GM21786 (cell line): ENCODE measurements around the gene SLC28A2.
"Not testable (repeated sequence)": the region's sequence is repeated elsewhere in the genome, so short reads cannot be mapped to it uniquely, and the experiment has no call there.

Source experiments
- ATAC-seq: cut with Tn5 transposase; IDR thresholded peaks from one replicate; pipeline ENCODE4 v1.9.1; 2021; ENCODE audit not compliant: unreplicated experiment

SLC28A2 gene, protein sequence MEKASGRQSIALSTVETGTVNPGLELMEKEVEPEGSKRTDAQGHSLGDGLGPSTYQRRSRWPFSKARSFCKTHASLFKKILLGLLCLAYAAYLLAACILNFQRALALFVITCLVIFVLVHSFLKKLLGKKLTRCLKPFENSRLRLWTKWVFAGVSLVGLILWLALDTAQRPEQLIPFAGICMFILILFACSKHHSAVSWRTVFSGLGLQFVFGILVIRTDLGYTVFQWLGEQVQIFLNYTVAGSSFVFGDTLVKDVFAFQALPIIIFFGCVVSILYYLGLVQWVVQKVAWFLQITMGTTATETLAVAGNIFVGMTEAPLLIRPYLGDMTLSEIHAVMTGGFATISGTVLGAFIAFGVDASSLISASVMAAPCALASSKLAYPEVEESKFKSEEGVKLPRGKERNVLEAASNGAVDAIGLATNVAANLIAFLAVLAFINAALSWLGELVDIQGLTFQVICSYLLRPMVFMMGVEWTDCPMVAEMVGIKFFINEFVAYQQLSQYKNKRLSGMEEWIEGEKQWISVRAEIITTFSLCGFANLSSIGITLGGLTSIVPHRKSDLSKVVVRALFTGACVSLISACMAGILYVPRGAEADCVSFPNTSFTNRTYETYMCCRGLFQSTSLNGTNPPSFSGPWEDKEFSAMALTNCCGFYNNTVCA

DNA sequence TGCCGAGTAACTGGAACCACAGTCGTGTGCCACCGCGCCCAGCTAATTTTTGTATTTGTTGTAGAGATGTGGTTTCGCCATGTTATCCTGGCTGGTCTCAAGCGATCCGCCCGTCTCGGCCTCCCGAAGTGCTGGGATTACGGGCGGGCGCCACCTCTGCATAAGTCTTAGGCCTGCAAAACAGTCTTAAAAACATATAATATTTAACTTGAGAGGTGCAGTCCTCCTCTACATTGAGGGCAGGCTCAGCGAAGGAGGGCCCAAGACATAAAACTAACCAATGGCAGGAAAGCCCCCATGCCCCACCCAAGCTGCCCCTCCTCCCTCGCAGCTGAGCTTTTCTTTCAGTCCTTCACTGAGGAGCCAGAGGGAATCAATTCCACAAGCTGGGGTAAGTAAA, at the start of gene SLC28A2:
TSS of gene SLC28A2 (plus strand) at position 347 of the 400 bp plus-strand sequence. CDS start 982 bp downstream, outside the sequence.
- ATAC-seq = no peak

DNA sequence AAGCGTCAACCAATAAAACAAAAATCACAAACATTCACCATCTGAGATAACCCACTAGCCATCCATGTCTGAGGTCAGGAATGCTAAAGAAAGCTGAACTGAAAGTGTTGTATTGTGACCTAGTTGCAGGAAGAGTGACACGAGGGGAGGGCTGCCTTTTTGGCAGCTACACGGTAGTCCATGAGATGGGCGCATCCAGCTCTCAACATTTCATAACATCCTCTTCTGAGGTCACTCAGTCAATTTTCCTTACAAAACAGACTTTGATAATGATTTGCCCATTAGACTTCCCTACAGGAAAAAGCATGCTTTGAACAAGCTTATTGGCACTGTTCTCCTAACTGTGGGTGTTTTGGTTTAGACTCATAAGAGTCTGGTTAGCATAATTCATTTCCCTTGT, 48.9 kb upstream of the SLC28A2 start:
- ATAC-seq = no peak

DNA sequence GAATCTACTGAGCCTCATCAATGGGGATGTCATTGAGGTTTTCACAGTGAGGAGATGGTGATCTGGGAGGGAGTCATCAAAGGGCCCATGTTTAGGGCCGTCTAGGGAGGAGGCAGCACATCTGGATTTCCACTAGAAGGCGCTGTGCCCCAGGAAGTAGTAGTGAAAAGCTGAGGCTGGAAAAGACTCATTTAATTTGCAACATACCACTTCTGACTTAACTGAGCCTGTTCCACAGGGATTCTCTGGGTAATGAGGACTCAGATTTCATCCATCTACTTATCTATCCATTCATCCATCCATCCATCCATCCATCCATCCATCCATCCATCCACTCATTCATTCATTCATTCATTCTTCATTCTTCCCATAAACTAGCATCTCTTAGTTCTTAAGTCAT, 46.8 kb upstream of the SLC28A2 start:
- no peak for ATAC-seq

DNA sequence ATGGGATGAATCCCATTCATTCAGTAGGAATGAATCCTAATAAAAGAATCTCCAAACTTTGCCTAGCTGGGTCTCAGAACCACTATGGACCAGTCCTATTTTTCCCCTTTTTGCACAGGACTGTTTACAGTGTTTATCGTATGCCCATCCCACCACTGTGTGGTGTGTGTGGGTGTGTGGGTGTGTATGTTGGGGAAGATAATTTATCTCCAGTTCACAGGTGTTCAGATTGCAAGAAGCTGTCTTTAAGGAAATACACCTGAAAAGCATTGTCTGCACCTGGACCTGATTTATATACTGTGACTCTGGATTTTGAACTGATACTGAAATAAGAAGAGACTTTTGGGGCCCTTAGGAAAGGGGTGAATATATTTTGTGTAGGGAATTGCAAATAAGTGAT, 39.5 kb upstream of the SLC28A2 start:
- no peak for ATAC-seq

DNA sequence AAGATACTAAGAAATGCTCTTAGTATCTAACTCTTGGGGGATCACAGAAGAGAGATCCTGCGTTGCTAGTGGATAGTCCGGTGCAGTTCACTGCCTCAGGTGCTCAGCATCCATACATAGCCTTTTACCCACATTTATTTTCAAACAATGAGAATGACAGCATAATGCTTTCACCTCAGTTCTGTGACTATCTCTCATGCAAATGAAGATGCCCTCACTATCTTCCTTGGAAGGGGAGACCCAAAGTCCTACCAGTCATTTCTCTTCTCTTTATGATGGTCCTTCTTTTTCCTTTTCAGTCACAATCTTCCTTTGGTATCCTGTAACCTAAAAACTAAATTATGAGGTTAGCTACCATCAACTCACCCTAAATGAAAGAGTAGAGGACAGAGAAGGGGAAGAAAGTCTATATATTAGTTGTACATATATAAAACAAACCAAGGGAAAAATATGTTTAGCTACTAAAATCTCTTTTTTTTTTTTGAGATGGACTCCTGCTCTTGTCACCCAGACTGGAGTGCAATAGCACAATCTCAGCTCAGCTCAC, 30.9 kb upstream of the SLC28A2 start:
- ATAC-seq = no peak

DNA sequence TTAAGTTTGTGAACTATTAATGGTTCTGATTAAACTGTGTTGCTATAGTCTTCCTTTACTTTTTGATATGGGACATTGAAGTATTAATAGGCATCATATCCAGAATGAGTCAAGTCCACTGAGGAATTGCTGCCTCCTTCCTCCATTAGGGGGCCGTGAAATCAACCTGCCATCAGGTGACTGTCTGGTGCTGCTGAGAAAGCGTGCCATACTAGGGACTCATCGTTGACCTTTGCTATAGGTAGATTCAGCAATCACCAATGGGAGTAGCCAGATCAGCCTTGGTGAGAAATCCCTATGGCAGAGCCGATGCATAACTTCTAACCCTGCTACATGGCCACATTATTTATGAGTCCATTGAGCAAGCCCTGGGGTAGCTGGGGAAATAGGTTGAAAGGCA, 30.1 kb upstream of the SLC28A2 start:
- ATAC-seq = no peak

DNA sequence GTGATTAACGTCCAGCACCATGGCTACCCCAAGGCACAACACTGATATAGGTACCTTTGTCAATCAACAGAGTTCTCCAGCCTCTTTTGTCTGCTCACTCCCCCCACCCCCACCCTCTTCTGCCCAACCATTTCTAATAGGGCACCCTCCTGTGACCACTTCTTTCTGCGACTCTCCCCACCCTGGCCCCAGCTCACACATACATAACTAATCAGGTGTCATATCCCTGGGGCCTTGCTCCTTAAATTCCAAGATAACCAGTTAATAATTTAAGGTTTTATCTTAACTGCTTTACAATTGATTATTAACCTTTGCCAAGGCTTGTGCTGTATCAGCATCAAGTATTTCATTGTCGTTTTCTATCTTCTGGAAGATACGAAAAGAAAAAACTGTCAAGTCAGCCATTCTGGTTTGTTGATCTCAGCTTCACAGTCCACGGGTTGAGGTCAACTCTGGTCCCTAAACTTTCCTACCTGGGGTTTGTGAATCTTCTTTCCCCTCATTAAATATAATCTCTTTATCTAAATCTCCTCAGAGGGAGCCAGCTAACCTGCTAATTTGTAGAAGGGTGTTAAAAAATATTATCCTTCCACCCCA, 27.3 kb upstream of the SLC28A2 start:
- no peak for ATAC-seq

DNA sequence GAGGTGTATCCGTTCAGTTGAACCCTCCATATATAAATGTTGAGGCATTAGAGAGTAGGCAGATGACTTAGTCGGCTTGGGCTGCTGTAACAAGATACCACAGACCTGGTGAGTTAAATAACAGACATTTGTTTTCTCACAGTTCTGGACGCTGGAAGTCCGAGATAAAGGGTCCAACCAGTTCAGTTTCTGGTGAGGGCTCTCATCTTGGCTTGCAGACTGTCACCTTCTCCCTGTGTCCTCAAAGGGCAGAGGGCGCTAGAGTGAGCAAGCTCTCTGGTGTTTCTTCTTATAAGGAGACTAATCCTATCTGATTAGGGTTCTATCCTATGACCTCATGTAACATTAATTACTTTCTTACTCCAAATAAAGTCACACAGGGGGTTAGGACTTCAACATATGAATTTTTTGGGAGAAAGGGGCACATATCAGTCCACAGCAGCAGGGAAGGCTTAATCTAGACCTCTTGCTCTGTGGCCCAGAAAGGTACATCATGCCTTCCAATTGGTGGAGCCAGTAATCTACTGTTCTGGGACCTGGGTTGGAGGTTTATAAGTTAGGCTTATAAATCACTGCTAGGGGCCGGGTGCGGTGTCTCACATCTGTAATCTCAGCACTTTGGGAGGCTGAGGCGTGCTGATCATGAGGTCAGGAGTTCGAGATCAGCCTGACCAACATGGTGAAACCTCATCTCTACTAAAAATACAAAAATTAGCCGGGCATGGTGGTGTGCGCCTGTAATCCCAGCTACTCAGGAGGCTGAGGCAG, 26.3 kb upstream of the SLC28A2 start:
- ATAC-seq = no peak

DNA sequence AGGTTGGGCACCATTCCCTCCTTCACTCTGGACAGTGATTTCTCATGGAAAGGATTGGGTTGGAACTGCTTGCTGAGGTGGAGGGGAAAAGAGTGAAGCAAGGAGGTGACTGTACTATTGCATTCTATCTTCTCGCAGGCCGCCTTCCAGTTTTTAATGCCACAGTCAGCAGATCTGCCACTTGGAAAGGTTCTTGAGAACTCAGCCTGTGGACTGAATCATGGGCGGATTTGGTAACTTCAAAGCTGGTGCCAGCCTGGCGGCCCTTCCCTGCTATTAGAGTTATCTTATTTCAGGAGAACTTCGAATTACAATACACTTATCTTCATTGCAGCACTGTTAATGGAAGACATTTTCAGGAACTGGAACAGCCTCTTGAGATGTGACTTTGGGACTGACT, 23.1 kb upstream of the SLC28A2 start:
- no peak for ATAC-seq

DNA sequence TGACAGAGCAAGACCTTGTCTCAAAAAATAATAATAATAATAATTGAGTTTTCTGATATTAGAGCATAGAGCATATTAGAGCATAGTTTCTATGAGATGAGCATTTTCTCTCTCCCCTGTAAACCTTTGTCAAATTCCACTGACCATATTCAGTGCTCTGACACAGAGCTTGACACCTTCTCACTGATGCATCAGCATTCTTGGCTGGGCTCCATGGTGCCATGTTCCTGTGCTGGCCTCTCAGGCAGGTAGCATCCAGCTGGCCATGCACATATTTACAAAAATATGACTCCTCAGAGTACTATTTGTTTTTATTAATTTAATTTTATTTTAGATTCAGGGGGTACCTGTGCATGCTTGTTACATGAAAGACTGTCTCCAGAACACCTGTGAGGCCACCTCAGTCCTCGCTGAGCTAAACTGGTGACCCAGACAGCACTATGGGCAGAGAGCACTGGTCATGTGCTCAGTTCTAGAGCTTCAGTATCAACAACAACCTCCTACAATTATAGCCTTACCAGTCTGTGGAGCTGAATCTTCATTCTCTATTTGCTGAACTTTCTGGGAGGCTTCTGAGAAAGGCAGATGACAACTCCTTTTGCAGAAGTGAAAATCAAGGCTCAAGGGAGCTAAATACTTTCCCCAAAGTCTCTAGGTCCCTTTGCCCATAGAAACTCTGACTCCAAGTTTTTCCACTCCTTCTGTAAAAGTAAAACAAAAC, 21.6 kb upstream of the SLC28A2 start:
- ATAC-seq = no peak

DNA sequence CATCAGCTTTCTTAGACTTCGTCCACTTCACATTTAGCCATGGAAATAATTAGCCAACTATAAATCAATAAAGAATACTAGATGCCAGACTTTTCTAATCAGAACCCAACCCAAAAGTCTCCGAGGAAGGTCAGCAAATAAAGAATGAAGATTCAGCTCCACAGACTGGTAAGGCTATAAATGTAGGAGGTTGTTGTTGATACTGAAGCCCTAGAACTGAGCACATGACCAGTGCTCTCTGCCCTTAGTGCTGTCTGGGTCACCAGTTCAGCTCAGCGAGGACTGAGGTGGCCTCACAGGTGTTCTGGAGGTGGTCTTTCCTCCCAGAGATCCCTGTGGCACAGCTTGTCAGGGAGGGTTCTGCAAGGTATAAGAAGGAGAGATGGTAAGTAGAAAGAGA, 20.9 kb upstream of the SLC28A2 start:
- no peak for ATAC-seq

DNA sequence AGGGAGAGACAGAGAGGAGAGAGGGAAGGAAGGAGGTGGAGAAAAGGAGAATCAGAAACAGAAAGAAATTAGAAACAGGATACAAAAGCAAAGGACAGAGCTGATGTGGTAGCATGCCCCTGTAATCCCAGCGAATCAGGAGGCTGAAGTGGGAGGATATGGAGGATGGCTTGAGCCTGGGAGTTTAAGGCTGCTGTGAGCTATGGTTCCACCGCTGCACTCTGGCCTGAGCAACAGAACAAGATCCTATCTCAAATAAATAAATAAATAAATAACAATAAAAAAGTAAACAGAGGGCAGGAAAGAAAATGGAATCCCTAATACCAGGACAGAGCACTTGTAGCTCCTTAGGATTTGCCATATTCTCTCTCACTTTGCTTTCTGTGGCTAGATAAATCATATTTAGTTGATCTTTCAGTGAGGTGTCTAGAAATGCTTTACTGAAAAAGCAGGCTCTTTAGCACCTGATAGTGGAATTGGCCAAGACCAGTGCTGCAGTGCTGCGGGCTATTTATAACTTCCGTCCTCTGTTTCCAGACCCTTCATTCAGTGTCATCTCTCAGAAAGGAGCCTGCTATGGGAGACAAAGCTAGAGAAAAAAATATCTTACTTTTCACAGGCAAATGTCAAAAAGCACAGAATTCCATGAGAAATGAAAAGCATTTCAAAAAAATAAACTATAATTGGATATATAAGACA, 20.0 kb upstream of the SLC28A2 start:
- ATAC-seq = no peak

DNA sequence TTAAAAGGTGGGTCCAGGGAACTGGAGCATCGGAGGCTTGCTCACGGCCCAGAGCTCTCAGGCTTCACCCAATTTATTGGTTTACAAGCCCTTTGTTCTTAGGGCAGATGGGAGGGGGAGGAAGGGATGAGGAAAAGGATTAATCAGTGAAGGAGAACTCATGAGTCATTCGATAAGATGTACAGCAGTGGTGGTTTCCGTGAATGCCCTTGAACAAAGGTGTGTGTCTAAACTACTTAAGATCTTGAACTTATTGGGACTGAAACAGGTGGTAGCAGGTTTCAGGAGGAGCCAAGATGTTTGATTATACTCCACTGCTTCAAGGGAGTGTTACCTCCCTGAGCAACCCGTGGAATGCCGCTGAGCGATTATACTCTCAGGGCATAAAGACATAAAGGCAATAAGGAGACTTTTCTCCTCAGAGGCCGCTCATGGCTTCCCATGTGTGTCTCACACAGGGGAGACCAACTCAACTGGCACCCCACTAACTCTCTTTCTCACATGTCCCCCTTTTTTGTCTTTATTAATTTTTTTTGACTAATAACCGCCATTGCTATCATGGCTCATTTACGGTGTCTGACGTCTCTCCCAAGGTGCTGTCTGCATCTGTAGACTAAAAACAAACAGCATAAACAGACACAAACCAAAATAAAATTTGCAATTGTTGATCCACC, 17.3 kb upstream of the SLC28A2 start:
- ATAC-seq = no peak

DNA sequence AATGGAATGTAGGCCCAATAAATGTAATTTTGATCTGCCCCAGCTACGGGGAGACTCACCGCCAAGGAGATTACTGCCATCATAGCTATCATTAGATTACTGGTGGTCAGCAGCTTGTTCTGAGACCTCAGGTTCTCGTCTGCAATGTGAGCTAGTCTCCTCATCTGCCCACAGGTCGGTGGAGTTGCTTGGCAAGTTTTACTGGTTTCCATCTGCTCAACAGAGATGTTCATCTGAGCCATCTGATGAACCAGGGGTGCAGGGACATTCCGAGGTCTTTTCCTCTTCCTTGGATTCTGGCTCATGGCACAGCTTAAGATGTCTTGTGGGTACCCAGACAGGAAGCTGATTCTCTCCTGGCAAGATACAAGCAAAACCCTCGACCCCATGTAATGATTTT, 15.2 kb upstream of the SLC28A2 start:
- ATAC-seq = not testable (repeated sequence)

DNA sequence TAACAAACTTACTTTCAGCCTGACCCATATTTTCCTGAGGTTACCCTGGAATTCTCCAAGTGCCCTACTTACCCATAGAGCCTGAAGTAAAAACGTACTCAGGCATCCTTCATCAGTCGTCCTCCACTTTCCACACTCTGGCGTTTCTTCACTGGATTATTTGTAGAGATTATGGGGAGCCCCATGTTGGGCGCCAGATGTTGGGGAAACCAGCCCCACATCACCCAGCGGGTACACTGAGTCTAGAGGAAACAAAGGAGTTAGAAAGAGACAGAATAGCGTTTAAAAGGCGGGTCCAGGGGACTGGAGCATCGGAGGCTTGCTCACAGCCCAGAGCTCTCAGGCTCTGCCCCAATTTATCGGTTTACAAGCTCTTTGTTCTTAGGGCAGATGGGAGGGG, 9.7 kb upstream of the SLC28A2 start:
- no peak for ATAC-seq

DNA sequence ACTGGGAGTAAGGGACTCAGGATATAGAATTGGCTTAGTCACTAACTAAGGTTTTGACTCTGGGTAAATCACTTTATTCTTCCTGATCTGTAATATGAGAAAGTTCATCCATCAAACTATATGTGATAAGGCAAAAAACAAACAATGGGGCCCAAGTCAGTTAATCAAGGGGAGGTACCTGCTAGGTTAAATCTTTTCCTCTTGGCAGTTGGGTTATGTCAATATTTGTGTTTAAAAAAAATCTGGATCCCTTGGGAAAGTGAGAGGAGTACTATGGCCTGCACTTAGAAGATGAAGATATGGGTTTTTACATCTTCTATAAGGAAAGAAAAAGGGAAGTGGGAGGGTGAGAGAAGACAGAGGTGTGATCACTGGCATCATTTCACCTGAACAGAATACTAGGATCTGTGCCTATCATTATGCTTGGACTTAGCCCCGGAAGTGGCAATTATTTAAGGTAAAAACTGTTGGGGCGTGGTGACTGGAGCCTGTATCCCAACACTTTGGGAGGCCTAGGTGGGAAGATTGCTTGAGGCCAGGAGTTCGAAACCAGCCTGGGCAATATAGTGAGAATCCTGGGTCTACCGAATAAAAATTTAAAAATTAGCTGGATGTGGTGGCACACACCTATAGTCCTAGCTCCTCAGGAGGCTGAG, 2.8 kb upstream of the SLC28A2 start:
- no peak for ATAC-seq

DNA sequence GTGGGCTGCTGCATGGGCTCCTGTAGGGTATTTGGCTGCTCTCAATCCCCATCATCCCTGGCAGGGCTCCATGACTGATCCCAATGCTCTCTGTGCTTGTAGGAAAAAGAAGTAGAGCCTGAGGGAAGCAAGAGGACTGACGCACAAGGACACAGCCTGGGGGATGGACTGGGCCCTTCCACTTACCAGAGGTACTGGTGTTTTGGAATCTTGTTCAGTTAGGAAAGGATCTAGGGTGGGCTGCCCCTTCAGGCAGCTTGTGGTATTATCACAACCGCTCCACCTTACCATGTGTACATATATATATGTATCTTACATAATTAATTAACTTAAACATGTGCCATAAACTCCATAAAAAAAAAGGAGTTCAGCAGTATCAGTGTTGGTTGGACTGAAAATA, 1.3 kb downstream of the SLC28A2 start:
- ATAC-seq = no peak

DNA sequence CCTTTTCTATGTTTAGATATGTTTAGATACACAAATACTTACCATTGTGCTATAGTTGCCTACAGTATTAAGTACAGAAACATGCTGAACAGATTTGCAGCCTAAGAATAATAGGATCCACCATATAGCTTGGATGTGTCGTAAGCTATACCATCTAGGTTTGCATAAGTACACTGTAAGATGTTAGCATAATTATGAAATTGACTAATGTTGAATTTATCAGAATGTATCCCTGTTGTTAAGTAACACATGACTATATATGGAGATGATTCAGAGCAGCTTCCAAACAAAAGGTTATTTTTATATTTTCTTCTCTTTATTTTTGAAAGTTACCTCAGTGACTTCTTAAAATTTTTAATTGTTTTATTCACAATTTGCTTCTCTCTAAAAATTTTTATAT, 2.4 kb downstream of the SLC28A2 start:
- no peak for ATAC-seq

DNA sequence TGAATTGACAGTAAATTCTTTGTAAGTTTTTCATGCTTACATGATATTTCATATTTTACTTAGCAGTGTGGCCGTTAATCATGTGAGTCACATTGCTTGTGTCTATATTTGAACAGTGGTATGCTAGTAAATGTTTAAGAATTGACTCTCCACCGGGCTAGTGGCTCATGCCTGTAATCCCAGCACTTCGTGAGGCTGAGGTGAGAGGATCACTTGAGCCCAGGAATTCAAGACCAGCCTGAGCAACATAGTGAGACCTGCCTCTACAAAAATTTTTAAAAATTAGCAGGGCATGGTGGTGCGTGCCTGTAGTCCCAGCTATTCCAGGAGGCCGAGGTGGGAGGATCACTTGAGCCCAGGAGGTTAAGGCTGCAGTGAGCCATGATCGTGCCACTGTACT, 2.8 kb downstream of the SLC28A2 start:
- not testable (repeated sequence) for ATAC-seq
